ENCODE data around the gene RUNX2.

- TF ChIP-seq CTCF (IDR thresholded peaks at IDR 0.05), result no peak
- no peak for TF ChIP-seq POLR2A (IDR thresholded peaks at IDR 0.05)
Observed at GRCh38 chr6:45353654-45354053, 25.5 kb downstream of the RUNX2 start.

All from breast epithelium (tissue), 3 donors.